BLaER1 (cell line): ENCODE data around the gene PSORS1C2.
"Not testable (repeated sequence)": the region's sequence is repeated elsewhere in the genome, so short reads cannot be mapped to it uniquely, and the experiment has no call there.

Source experiments
- H3K27ac ChIP-seq: shearing (Covaris generic); formaldehyde crosslinking; 2 replicates; pipeline ENCODE4 v1.8.1; 2022
- H3K27me3 ChIP-seq: shearing (Covaris generic); formaldehyde crosslinking; 2 replicates; pipeline ENCODE4 v1.8.1; 2022
- H3K36me3 ChIP-seq: shearing (Covaris generic); formaldehyde crosslinking; 2 replicates; pipeline ENCODE4 v1.8.1; 2022
- H3K4me1 ChIP-seq: shearing (Covaris generic); formaldehyde crosslinking; 2 replicates; pipeline ENCODE4 v1.8.1; 2022
- H3K4me2 ChIP-seq: shearing (Covaris generic); formaldehyde crosslinking; 2 replicates; pipeline ENCODE4 v1.8.1; 2022
- H3K4me3 ChIP-seq: shearing (Covaris generic); formaldehyde crosslinking; 2 replicates; pipeline ENCODE4 v1.8.1; 2022
- H3K9ac ChIP-seq: shearing (Covaris generic); formaldehyde crosslinking; 2 replicates; pipeline ENCODE4 v1.8.1; 2022
- H3K9me3 ChIP-seq: shearing (Covaris generic); formaldehyde crosslinking; 2 replicates; pipeline ENCODE4 v1.8.1; 2022
- H4K20me1 ChIP-seq: shearing (Covaris generic); formaldehyde crosslinking; 2 replicates; pipeline ENCODE4 v1.8.1; 2022
- Cebpa-rat ChIP-seq: shearing (Covaris generic); IDR thresholded peaks from 2 replicates; pipeline ENCODE4 v1.8.1; 2022

PSORS1C2 gene

GRCh38 chr6:31168606-31169005, 29.7 kb upstream of the PSORS1C2 start:
- no peak for TF ChIP-seq Cebpa-rat
- Histone ChIP-seq H4K20me1 (no peaks in the 10 kb centered on the region), H3K36me3 (peaks cover under 1% of the 10 kb centered on the region; the same call in 1 of the 2 replicates), H3K4me1 (no peaks in the 10 kb centered on the region), H3K27ac (no peak overlapping the region), H3K27me3 (no peaks in the 10 kb centered on the region), H3K4me2 (no peak overlapping the region), H3K9ac (no peak overlapping the region), H3K9me3 (no peaks in the 10 kb centered on the region), H3K4me3 (no peak overlapping the region)

DNA sequence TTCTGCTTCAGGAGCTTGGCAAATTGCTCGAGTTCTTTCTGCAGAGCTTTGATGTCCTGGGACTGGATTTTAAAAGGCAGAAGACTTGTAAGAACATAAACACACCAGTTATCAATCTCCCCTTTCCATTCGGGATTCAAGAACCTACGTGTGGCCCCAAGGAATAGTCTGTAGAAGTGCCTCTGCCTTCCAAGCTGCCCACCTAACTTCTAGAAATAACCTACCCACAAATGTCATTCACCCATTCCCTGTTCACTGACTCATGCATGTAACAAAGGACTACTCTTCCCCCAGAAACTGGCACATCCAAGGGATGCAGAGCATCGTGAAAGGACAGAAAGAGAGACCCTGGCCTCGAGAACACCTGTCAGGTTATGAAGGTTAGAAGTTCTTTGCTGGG, 27.1 kb upstream of the PSORS1C2 start:
- H3K4me2 ChIP-seq: no peak overlapping the region
- no peak overlapping the region for H3K27ac ChIP-seq
- H3K9ac ChIP-seq: no peak overlapping the region
- no peaks in the 10 kb centered on the region for H3K27me3 ChIP-seq
- peaks cover 26% of the 10 kb centered on the region for H3K36me3 ChIP-seq
- no peaks in the 10 kb centered on the region for H3K9me3 ChIP-seq
- no peaks in the 10 kb centered on the region; the same call in 1 of the 2 replicates for H3K4me1 ChIP-seq
- no peak for TF ChIP-seq Cebpa-rat
- H4K20me1 ChIP-seq: no peaks in the 10 kb centered on the region
- H3K4me3 ChIP-seq: no peak overlapping the region

GRCh38 chr6:31165064-31165832, 26.4 kb upstream of the PSORS1C2 start:
- H3K27ac ChIP-seq, H3K4me3 ChIP-seq, H3K4me2 ChIP-seq, H3K4me1 ChIP-seq, H3K27me3 ChIP-seq, H4K20me1 ChIP-seq, H3K9me3 ChIP-seq, H3K9ac ChIP-seq: not testable (repeated sequence)
- peaks cover 26% of the 10 kb centered on the region for H3K36me3 ChIP-seq

- H3K27ac ChIP-seq, H3K9me3 ChIP-seq, H3K9ac ChIP-seq, H4K20me1 ChIP-seq, H3K27me3 ChIP-seq, H3K4me3 ChIP-seq, H3K4me2 ChIP-seq: not testable (repeated sequence)
- Histone ChIP-seq H3K4me1 (peaks cover 14% of the 10 kb centered on the region), H3K36me3 (peaks cover 26% of the 10 kb centered on the region)
These were observed 25.7 kb upstream of the PSORS1C2 start for GRCh38 chr6:31164475-31165063.

DNA sequence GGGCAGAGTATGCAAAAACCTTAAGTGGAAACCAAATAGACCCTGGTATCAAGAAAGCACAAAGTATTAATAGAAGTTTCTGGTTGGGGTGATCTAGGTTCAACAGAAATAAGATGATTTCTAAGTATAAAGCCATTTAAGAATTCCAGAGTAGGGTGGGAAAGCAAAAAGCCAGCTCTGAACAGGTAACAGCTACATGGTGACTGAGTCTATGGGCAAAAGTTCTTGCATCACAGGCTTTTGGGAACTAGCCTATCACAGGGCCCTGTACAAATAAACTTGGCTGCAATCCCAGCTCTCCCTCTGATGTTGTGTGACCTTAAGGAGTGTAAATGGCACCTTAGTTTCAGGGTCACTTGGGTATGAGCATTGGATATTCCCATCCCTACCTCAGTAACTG, 25.1 kb upstream of the PSORS1C2 start:
- Histone ChIP-seq H3K36me3 (peaks cover 26% of the 10 kb centered on the region), H3K9ac (no peak overlapping the region), H3K4me3 (no peak overlapping the region), H3K27ac (no peak overlapping the region), H3K27me3 (no peaks in the 10 kb centered on the region), H3K4me2 (no peak overlapping the region), H3K4me1 (peaks cover 20% of the 10 kb centered on the region), H3K9me3 (no peaks in the 10 kb centered on the region), H4K20me1 (no peaks in the 10 kb centered on the region)
- TF ChIP-seq Cebpa-rat: no peak

GRCh38 chr6:31162463-31163165, 23.7 kb upstream of the PSORS1C2 start:
- Histone ChIP-seq H3K27me3 (no peaks in the 10 kb centered on the region), H3K36me3 (peaks cover 26% of the 10 kb centered on the region), H3K27ac (no peak overlapping the region), H3K4me2 (no peak overlapping the region), H3K4me3 (no peak overlapping the region), H3K9me3 (no peaks in the 10 kb centered on the region), H4K20me1 (no peaks in the 10 kb centered on the region), H3K4me1 (peaks cover 22% of the 10 kb centered on the region), H3K9ac (no peak overlapping the region)
- TF ChIP-seq Cebpa-rat: no peak

- no peaks in the 10 kb centered on the region for H3K9me3 ChIP-seq
- H3K9ac ChIP-seq: no peak overlapping the region
- H3K27ac ChIP-seq: no peak overlapping the region
- H4K20me1 ChIP-seq: no peaks in the 10 kb centered on the region
- TF ChIP-seq Cebpa-rat: no peak
- H3K4me3 ChIP-seq: no peak overlapping the region
- H3K4me1 ChIP-seq: peaks cover 33% of the 10 kb centered on the region
- H3K4me2 ChIP-seq: no peak overlapping the region
- H3K27me3 ChIP-seq: no peaks in the 10 kb centered on the region
- H3K36me3 ChIP-seq: peaks cover 28% of the 10 kb centered on the region
These were observed 22.6 kb upstream of the PSORS1C2 start for GRCh38 chr6:31161216-31162126.

DNA sequence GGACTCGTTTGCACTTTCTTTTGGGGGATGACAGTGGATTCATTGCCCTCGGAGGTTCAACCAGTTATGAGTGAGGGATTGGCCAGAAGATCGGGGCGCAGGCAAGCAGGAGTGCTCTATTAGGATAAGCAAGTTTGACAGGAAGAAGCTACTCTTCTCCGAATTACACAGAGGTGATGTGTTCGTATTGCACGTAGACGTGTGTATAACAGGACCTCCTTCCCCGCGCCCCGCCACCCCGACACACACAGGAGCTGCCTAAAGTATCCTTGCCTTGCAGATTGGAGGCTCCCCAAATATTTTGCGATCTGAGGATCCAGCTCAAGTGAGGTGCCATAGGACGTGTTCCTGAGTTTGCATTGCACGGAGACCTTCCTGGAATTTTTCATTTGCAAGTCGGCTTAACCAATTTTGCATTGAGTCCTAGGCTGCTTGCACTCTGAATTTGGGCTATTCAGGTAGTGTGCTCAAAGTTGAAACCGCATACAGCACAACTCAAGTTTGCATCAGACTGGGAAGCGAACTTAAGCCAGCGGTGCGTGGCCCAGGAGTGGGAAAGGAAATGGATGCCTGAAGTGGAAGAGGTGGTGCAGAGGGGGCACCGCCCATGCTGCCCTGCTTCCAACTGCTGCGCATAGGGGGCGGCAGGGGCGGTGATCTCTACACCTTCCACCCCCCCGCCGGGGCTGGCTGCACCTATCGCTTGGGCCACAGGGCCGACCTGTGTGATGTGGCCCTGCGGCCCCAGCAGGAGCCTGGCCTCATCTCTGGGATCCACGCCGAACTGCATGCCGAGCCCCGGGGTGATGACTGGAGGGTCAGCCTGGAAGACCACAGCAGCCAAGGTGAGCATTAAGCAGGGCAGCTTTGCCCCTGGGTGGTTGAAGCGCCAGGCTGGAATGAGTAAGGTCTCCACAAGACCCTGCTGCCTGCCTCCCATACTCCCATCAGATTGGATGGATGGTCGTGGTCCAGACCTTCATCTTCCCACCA, 20.3 kb upstream of the PSORS1C2 start:
- Histone ChIP-seq H3K4me2 (peak overlapping the region; percentile 96), H4K20me1 (no peaks in the 10 kb centered on the region), H3K4me1 (peaks cover 36% of the 10 kb centered on the region), H3K9ac (peak overlapping the region; percentile 79), H3K27me3 (no peaks in the 10 kb centered on the region), H3K27ac (peak overlapping the region; percentile 47; the same call in 1 of the 2 replicates), H3K9me3 (no peaks in the 10 kb centered on the region), H3K36me3 (peaks cover 50% of the 10 kb centered on the region), H3K4me3 (peak overlapping the region; percentile 78)
- TF ChIP-seq Cebpa-rat: no peak
